NCI-H2196 treated with DMSO at 0.1 percent for 48 hours (cell line): ENCODE results near the gene LRRC39.
"Not testable (repeated sequence)": the region's sequence is repeated elsewhere in the genome, so short reads cannot be mapped to it uniquely, and the experiment has no call there.

Experiments
- DNase-seq: peaks from one replicate; lab custom pipeline; 2025; ENCODE audit not compliant: unreplicated experiment; lab: John Stamatoyannopoulos, UW

Gene LRRC39

DNA sequence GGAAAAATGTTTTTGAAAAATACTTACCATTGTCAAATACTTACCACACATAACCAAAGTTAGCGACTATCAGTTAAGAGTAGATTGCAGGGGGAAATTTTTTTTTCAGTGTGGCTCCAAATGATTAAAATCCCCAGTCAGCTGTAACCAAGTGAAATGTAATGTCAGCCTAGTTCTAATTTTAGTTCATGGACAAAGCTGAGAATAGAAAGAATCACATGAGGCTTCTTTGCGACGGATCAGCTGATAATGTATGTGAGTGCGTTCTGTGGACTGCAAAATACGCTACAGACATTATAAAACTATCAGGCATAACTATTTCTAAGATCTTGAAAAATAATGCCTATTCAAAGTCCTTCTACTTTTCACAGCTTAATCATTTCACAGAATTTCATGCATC is at the start of gene LRRC39:
Gene LRRC39, minus strand, starts transcription at position 166 of the 400 bp plus-strand sequence. CDS start 9,740 bp downstream, outside the sequence.
- no peak for DNase-seq

DNA sequence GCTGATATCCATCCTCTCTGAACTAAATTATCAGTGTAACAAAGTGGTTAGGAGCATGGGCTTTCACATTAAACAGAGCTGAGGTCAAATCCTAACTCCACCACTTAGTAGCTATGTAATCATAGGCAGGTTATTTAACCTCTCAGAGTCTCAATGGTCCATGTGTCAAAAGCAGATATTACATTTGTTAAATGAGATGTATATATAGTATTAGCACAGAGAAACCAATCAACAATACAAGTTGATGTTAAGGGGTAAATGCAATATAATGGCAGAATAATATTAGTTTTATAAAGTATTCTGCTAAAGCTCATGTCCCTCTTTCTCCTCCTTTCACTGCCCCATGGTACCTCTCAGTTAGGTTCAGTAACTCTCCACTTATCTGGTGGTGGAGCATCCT is 44.4 kb upstream of the LRRC39 start:
- no peak for DNase-seq

DNA sequence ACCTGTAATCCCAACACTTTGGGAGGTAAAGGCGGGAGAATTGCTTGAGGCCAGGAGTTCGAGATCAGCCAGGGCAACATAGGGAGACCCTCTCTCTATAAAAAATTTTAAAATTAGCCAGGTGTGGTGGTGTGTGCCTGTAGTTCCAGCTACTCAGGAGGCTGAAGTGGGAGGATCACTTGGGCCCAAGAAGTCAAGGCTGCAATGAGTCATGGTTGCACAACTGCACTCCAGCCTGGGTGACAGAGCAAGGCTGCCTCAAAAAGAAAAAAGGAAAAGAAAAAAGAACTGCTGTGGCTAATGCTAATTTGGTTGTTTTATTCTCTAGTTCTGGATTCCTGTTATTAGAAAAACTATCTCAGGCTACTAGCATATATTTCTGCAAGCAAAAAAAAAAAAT is 41.8 kb upstream of the LRRC39 start:
- DNase-seq = no peak

DNA sequence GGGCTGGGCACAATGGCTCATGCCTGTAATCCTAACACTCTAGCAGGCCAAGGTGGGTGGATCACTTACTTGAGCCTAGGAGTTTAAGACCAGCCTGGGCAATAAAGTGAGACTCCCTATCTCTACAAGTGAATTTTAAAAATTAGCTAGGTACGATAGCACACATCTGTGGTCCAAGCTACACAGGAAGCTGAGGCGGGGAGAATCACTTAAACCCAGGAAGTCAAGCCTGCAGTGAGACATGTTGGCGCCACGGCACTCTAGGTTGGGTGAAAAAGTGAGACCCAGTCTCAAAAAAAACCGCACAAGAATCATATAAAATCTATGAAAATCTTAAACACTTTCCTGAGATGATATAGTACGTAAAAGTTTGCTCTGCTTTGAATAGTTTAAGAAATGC is 41.4 kb upstream of the LRRC39 start:
- no peak for DNase-seq

DNA sequence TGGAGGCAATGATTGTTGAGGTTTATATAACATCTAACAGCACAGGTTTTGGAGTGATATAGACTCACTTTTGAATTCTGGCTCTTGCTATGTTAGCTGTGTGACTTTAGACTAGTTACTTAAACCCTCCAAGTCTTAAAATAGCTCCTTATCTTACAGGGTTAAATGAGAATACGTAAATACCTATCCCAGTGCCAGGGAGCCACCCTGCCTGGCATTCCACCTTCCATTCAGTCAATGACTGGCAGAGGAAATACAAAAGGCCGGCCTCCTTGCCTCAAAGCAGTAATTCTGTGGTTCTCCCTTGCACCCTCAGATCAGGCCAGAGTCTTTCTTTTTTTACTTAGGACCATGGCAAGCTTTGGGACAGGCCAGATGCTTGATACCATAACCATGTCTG is 39.8 kb upstream of the LRRC39 start:
- DNase-seq = no peak

DNA sequence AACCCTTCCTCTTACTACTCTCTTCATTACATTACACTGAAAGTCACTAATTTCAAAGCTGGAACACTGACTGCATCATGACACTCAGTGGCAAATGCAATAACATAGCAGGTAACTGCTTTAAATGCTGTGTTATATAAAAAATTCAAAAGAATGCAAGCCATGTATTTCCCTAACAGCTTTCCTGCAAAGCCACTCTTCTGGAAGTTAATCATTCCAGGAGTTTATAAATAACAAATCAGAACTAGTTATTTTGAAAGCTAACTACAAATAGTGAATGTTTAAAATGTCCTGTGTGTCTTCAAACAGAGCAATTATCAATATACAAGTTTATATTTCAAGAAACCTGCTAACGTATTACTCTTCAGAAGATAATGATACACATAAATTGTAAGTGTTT is 37.0 kb upstream of the LRRC39 start:
- DNase-seq = no peak

DNA sequence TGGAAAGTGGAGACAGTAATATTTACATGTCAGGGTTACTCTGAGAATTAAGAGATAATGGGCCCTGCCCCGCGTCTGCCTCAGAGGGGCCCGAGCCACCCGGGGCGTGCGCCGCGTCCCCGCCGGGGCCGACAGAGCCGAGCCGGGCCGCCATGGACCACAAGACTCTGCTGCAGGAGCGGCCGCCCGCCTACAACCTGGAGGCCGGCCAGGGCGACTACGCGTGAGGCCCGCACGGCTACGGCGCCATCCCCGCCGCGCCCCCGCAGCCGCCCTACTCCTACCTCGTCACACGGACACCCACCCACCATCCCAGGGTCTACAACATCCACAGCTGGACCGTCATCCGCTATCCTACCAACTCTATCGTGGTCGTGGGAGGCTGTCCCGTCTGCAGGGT is 35.1 kb upstream of the LRRC39 start:
- DNase-seq = no peak

DNA sequence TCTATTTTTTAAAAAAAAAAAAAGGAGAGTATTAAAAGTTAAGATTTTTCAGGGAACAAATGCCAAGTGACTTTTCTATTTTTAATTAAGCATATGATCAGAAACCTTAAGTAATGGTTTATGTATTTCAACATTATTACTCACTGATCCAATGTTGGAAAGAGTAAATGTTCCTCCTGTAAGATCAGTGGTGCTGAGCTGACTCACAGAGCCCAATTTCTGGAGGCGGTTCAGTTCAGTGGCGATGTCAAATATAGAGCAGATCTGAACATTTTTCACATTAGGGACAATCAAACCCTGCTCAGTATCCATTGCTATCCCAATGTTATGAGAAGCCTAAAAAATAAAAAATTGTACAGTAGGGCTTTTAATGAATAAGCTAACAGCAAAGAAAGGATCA is 28.2 kb upstream of the LRRC39 start:
- DNase-seq = no peak

DNA sequence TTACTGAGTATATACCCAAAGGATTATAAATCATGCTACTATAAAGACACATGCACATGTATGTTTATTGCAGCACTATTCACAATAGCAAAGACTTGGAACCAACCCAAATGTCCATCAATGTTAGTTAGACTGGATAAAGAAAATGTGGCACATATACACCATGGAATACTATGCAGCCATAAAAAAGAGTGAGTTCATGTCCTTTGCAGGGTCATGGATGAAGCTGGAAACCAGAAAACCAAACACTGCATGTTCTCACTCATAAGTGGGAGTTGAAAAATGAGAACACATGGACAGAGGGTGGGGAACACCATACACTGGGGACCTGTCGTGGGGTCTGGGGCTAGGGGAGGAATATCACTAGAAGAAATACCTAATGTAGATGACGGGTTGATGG is 27.5 kb upstream of the LRRC39 start:
- not testable (repeated sequence) for DNase-seq

DNA sequence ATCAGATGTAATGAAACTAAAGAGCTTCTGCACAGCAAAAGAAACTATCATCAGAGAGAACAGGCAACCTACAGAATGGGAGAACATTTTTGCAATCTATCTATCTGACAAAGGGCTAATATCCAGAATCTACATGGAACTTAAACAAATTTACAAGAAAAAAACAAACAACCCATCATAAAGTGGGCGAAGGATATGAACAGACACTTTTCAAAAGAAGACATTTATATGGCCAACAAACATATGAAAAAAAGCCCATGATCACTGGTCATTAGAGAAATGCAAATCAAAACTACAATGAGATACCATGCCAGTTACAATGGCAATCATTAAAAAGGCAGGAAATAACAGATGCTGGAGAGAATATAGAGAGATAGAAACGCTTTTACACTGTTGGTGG is 27.0 kb upstream of the LRRC39 start:
- DNase-seq = not testable (repeated sequence)

DNA sequence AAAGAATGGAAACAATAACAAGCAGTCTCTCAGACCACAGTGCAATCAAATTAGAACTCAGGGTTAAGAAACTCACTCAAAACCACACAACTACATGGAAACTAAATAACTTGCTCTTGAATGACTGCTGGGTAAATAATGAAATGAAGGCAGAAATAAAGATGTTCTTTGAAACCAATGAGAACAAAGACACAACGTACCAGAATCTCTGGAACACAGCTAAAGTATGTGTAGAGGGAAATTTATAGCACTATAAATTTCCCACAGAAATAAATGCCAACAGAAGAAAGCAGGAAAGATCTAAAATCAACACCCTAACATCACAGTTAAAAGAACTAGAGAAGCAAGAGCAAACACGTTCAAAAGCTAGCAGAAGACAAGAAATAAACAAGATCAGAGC is 24.6 kb upstream of the LRRC39 start:
- DNase-seq = not testable (repeated sequence)

DNA sequence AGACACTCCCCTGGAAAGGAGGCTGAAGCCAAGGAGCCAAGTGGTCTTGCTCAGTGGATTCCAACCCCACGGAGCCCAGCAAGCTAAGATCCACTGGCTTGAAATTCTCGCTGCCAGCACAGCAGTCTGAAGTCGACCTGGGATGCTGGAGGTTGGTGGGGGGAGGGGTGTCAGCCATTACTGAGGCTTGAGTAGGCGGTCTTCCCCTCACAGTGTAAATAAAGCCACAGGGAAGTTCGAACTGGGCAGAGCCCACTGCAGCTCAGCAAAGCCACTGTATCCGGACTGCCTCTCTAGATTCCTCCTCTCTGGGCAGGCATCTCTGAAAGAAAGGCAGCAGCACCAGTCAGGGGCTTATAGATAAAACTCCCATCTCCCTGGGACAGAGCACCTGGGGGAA is 22.0 kb upstream of the LRRC39 start:
- DNase-seq = not testable (repeated sequence)

DNA sequence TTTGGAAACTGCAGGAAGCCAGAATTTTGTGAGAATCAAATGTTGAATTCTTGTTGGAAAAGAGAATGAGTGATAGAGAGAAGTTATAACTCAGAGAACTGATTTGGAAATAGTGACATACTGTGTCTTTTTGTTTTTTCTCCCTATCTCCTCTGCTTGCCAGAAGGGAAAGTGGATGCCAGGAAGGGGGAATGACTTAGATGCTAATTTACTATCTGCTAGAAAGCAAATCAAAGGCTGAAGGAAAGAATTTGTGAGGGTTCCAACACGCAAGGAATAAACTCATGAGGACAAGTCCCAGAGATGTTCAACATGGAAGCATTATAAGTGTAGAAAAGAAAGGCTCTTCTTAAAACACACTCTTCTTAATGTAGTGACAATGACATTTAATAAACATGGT is 20.5 kb upstream of the LRRC39 start:
- DNase-seq = no peak

DNA sequence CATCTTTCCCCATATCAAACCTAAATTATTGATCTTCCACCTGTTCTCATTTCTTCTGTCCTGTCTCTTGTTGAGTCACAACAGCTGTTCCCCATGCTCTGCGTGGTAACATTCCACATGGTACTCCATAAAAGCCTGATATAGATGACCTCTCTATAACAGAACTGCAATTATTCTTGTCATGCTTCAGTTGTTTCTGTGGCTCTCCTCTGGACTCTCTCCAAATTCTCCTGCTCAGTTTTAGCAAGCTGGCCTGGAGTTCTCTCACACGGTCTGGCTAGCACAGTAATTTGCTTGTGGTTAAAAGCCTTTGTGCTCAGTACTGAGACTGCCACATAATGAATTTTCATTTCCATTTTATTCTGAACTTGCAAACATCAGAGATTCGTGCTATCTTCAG is 10.6 kb upstream of the LRRC39 start:
- peak; percentile 77 for DNase-seq

DNA sequence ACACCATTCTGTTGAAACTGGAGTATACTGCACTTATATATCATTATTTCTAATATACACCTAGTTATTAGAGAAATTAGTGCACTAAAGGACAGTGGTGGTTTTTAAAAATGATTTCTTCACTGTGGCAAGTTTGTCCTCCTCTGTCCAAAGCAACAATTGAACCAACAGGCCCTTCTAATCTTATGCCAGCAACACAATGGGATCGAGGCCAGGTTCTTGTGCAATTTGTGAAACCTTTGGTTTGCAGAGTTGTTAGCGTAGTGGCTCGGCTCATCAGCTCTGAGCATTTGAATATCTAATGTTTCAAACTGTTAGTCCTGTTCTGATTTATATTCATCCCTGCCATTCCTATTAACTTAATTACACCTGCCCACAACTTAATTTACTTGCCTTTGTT is 9.9 kb upstream of the LRRC39 start:
- peak; percentile 15 for DNase-seq

DNA sequence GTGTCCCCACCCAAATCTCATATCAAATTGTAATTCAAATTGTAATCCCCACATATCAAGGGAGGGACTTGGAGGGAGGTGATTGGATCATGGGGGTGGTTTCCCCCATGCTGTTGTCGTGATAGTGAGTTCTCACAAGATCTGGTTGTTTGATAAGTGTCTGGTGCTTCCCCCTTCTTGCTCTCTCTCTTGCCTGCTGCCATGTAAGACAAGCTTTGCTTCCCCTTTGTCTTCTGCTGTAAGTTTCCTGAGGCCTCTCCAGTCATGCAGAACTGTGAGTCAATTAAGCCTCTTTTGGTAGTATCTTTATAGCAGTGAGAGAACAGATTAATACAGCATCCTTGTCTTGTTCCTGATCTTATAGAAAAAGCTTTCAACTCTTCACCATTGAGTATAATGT is 6.5 kb upstream of the LRRC39 start:
- DNase-seq = no peak

DNA sequence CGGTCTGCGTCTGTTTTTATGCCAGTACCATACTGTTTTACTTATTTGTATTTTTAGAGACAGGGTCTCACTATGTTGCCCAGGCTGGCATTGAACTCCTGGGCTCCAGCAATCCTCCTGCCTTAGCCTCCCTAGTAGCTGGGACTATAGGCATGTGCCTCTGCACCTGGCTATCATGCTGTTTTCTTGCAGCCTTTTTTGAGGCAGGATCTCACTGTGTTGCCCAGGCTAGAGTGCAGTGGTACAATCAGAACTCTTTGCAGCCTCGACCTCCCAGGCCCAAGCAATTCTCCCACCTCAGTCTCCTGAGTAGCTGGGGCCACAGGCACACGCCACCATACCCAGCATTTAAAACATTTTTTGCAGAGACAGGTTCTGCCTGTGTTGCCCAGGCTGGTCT is 5.3 kb upstream of the LRRC39 start:
- no peak for DNase-seq

DNA sequence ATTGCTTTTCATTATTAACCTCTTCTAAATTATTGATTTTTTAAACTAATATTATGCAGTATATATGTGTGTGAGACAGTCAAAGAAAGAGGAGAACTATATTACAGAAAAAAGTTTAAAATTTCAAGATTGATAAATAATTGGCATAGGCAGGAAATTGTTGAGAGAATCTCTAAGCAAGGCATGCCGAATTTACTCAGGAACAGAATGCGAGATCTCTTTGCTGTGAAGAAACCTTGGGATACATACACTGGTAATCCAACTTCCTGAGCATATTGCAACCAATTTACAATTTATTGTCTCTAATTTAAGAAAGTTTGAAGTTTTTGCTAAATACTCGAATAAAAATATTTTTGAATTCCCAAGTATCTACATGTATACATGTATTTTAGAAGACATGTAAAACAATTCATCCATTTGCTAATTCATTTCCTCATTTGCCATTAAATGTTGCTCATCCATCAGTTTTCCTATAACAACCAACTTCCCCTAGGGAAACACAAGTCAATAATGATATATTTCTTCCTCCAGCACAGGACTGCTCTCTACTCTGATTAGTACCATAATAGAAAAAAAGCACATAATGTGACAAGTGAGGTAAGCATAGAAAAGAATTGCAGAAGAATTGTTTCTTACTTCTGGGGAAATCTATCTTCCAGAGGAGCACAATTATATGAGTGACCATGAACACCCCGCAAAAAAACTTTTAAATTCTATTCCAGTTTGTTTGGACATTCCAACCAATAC is 588 bp downstream of the LRRC39 start:
- DNase-seq = no peak

DNA sequence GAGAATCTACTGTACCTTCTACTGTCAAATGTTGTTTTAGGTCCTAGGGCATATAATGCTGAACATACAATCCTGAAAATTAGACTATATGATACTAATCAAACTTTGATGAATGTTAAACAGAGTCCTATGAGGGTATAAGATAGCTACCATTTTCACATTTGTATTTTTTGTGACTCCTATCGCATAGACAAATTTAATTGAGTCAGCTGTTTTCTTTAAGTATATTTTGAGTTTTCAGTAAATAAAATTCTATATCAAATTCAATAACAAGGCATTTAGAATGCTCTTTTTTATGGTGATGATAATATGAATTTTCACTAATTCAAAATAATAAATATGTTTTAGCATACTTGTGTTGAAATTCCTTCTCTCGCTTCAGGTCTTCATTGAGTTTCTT is 10.0 kb downstream of the LRRC39 start:
- no peak for DNase-seq

DNA sequence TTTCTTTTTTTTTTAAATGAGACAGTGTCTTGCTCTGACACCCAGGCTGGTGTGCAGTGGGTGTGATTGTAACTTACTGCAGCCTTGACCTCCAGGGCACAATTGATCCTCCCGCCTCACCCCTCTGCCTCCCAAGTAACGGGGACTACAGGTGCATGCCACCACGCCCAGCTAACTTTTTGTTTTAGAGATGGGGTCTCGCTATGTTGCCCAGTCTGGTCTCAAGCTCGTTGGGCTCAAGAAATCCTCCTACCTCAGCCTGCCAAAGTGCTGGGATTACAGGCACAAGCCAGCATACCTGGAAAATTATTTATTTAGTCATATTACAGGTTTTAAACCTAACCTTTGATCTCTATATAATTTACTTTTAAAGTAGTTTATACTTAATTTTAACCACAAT is 13.4 kb downstream of the LRRC39 start:
- no peak for DNase-seq

DNA sequence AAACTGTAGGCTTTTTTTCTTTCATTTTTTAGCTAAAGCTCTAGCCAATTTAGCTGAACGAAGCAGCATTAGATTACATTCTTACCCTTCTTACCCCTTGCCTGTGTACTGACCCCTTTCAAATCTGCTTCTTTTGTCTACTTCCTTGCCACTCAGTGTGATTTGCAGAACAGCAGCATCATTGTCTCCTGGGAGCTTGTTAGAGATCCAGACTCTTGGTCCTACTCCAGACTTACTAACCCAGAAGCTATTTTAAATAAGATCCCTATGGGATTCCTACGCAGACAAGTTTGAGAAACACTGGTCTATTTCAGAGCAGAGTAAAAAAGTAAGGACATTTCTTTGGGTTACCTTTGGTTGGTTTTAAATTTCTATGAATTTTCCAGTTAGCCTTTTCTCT is 13.8 kb downstream of the LRRC39 start:
- DNase-seq = no peak

DNA sequence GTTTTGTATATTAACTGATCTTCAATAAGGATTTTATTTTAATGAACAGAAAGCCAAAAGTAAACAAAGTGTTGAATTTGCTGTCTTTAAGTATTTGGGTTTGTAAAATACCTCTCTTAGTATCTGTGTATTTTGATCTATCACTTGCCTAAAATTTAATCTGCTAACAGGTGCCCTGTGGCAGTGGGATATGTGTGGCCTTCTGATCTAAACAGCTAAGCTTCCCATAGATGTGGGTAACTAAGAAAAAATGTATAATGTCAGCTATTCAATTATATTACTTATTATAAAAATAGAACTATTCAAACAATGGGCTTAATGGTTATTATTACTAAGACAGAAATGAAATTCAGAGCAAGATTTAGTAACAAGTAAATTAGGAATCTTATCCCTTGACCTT is 15.2 kb downstream of the LRRC39 start:
- DNase-seq = no peak

DNA sequence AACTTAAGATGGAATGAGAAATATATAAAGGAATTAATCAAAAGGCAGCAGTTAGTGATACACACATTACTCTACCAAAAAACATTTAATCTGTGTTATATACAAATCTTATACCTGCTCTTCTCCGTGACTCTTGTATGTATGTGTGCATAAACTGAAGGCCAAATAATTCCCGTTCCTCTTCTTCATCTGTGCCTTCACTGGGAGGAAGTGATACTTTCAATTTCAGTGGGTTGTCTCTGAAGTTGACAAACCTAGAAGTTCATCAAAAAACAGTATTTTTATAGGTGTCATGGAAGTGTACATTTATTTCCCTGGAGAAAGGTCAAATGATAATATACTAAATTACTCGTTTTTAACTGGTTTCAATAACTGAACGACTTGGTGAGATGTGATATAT is 25.8 kb downstream of the LRRC39 start:
- no peak for DNase-seq
